H9 (cell line): ENCODE data around the gene E2F4. TPM values are rescaled to one million over a fixed set of nuclear protein-coding genes. Genes with fewer than 3 reads are reported as not detected.
A peak's percentile ranks its signal among the peaks of the same experiment; 100 is the strongest.

Experiments used
- DNase-seq: peaks from one replicate; pipeline ENCODE4 v3.0.0-alpha.2; 2017
- H2AFZ ChIP-seq: one replicate; pipeline ENCODE4 v1.6.1; 2013; ENCODE audit warnings: mild to moderate bottlenecking, low read length, control low read depth, moderate library complexity
- H2AK5ac ChIP-seq: 2 replicates; pipeline ENCODE4 v1.6.1; 2013; ENCODE audit warnings: low read length, control low read depth, mixed read lengths; ENCODE audit not compliant: insufficient read length
- H2BK120ac ChIP-seq: one replicate; pipeline ENCODE4 v1.6.1; 2013; ENCODE audit warnings: low read depth, mild to moderate bottlenecking, low read length, control low read depth, inconsistent platforms; ENCODE audit not compliant: poor library complexity, severe bottlenecking
- H2BK12ac ChIP-seq: 2 replicates; pipeline ENCODE4 v1.6.1; 2013; ENCODE audit warnings: low read length, control low read depth, mixed read lengths, low read depth; ENCODE audit not compliant: insufficient read length
- H2BK15ac ChIP-seq: 2 replicates; pipeline ENCODE4 v1.6.1; 2013; ENCODE audit warnings: low read depth, low read length, control low read depth
- H2BK20ac ChIP-seq: one replicate; pipeline ENCODE4 v1.6.1; 2013; ENCODE audit warnings: low read depth, mild to moderate bottlenecking, low read length, control low read depth, inconsistent platforms; ENCODE audit not compliant: poor library complexity, severe bottlenecking
- H2BK5ac ChIP-seq: 2 replicates; pipeline ENCODE4 v1.6.1; 2013; ENCODE audit warnings: low read length, control low read depth, mixed read lengths; ENCODE audit not compliant: insufficient read length
- H3K14ac ChIP-seq: 2 replicates; pipeline ENCODE4 v1.6.1; 2013; ENCODE audit warnings: low read length, control low read depth; ENCODE audit not compliant: insufficient read depth
- H3K18ac ChIP-seq: 2 replicates; pipeline ENCODE4 v1.6.1; 2013; ENCODE audit warnings: low read depth, mild to moderate bottlenecking, mixed read lengths, low read length, control low read depth; ENCODE audit not compliant: insufficient read length
- H3K23ac ChIP-seq: 2 replicates; pipeline ENCODE4 v1.6.1; 2013; ENCODE audit warnings: low read length, control low read depth, mixed read lengths, low read depth; ENCODE audit not compliant: insufficient read length
- H3K23me2 ChIP-seq: 2 replicates; pipeline ENCODE4 v1.6.1; 2013; ENCODE audit warnings: low read depth, mild to moderate bottlenecking, mixed read lengths, low read length, control low read depth; ENCODE audit not compliant: insufficient read length, poor library complexity, severe bottlenecking
- H3K27ac ChIP-seq: 2 replicates; pipeline ENCODE4 v1.5.1; 2013; ENCODE audit warnings: low read length, control low read depth, mixed read lengths, low read depth; ENCODE audit not compliant: insufficient read length
- H3K27me3 ChIP-seq: 2 replicates; pipeline ENCODE4 v1.6.1; 2013; ENCODE audit warnings: low read length, control low read depth, inconsistent platforms; ENCODE audit not compliant: insufficient read depth
- H3K4ac ChIP-seq: 2 replicates; pipeline ENCODE4 v1.6.1; 2013; ENCODE audit warnings: low read depth, mild to moderate bottlenecking, control low read depth, inconsistent platforms, low read length, moderate library complexity
- H3K4me1 ChIP-seq: 2 replicates; pipeline ENCODE4 v1.6.1; 2013; ENCODE audit warnings: low read length, control low read depth, inconsistent platforms; ENCODE audit not compliant: insufficient read depth
- H3K4me2 ChIP-seq: 2 replicates; pipeline ENCODE4 v1.6.1; 2013; ENCODE audit warnings: low read length, control low read depth, mixed read lengths; ENCODE audit not compliant: insufficient read length, insufficient read depth
- H3K56ac ChIP-seq: 2 replicates; pipeline ENCODE4 v1.6.1; 2013; ENCODE audit warnings: low read depth, mild to moderate bottlenecking, mixed read lengths, low read length, control low read depth; ENCODE audit not compliant: insufficient read length
- H3K79me1 ChIP-seq: 2 replicates; pipeline ENCODE4 v1.6.1; 2013; ENCODE audit warnings: low read depth, mild to moderate bottlenecking, moderate library complexity, low read length, control low read depth, inconsistent platforms; ENCODE audit not compliant: insufficient read depth, poor library complexity, severe bottlenecking
- H3K79me2 ChIP-seq: 2 replicates; pipeline ENCODE4 v1.6.1; 2013; ENCODE audit warnings: low read length, control low read depth, inconsistent platforms; ENCODE audit not compliant: insufficient read depth
- H3K9ac ChIP-seq: 2 replicates; pipeline ENCODE4 v1.6.1; 2013; ENCODE audit warnings: low read length, control low read depth, mixed read lengths; ENCODE audit not compliant: insufficient read length; ENCODE audit errors: extremely low read depth
- H3K9me3 ChIP-seq: one replicate; pipeline ENCODE4 v1.6.1; 2013; ENCODE audit warnings: low read depth, low read length, inconsistent platforms; ENCODE audit not compliant: control insufficient read depth
- H3T11ph ChIP-seq: one replicate; pipeline ENCODE4 v1.6.1; 2013; ENCODE audit warnings: mild to moderate bottlenecking, low read length, control low read depth, inconsistent platforms
- H4K20me1 ChIP-seq: one replicate; pipeline ENCODE4 v1.6.1; 2013; ENCODE audit not compliant: control insufficient read depth, insufficient read length, insufficient read depth
- H4K5ac ChIP-seq: 2 replicates; pipeline ENCODE4 v1.6.1; 2013; ENCODE audit warnings: low read depth, mild to moderate bottlenecking, mixed read lengths, low read length, control low read depth; ENCODE audit not compliant: insufficient read length
- H4K8ac ChIP-seq: replicated peaks from 2 replicates; pipeline ENCODE4 v1.6.1; 2013; ENCODE audit warnings: low read length, control low read depth, mixed read lengths, low read depth; ENCODE audit not compliant: insufficient read length
- H4K91ac ChIP-seq: 2 replicates; pipeline ENCODE4 v1.6.1; 2013; ENCODE audit warnings: low read depth, mild to moderate bottlenecking, moderate library complexity, mixed read lengths, low read length, control low read depth; ENCODE audit not compliant: insufficient read length
- H3K27ac Mint-ChIP-seq, 3 experiments: 2 replicates in 2 of 3; 3 replicates in 1 of 3; pipeline ENCODE4 v1.8.0; 2020 to 2021; ENCODE audit warnings: mixed read lengths in 3 of 3, mild to moderate bottlenecking in 1 of 3, moderate library complexity in 1 of 3
- H3K27me3 Mint-ChIP-seq: 2 replicates; pipeline ENCODE4 v1.8.0; 2021; ENCODE audit warnings: low read depth, mild to moderate bottlenecking, moderate library complexity, mixed read lengths
- H3K36me3 Mint-ChIP-seq, 3 experiments: 2 replicates in 2 of 3; 3 replicates in 1 of 3; pipeline ENCODE4 v1.8.0; 2020 to 2021; ENCODE audit warnings: low read depth in 3 of 3, mixed read lengths in 3 of 3; ENCODE audit not compliant: insufficient read depth in 1 of 3
- H3K4me1 Mint-ChIP-seq, 2 experiments: 2 replicates each; pipeline ENCODE4 v1.8.0; 2020; ENCODE audit warnings: mixed read lengths in 2 of 2
- H3K4me3 Mint-ChIP-seq, 2 experiments: 2 replicates in 1 of 2; 3 replicates in 1 of 2; pipeline ENCODE4 v1.8.0; 2020 to 2021; ENCODE audit warnings: mild to moderate bottlenecking in 2 of 2, mixed read lengths in 2 of 2, moderate library complexity in 1 of 2
- H3K9me3 Mint-ChIP-seq, 2 experiments: 2 replicates in 1 of 2; 3 replicates in 1 of 2; pipeline ENCODE4 v1.8.0; 2020; ENCODE audit warnings: mild to moderate bottlenecking in 2 of 2, mixed read lengths in 2 of 2, moderate library complexity in 1 of 2
- CTCF ChIP-seq: fragments of 200-600 bp; sonication (generic); conservative IDR thresholded peaks from 3 replicates; pipeline ENCODE4 v1.8.0; 2021; ENCODE audit warnings: antibody characterized with exemption, mild to moderate bottlenecking
- WGBS: extraction: QIAGEN DNeasy Blood & Tissue Kit; methylation state at CpG from one replicate; pipeline ENCODE4 v1.1.7; 2013; ENCODE audit warnings: missing lambda C conversion rate, low lambda C conversion rate, mixed read lengths; ENCODE audit not compliant: insufficient read length; ENCODE audit errors: extremely low coverage; 5-methylcytosine and 5-hydroxymethylcytosine counted together
- total RNA-seq: library from RNA; stranded (reverse); gene quantifications from 2 replicates; pipeline ENCODE4 v1.2.1, GENCODE V29; 2021

The E2F4 gene
- total RNA-seq, 1 experiment from 2014 or later: 116 TPM

GRCh38 chr16:67154578-67155294 lies 37.2 kb upstream of the E2F4 start:
- Mint-ChIP-seq H3K9me3 (peaks cover 0 to 7% of the 10 kb centered on the region in 2 experiments; a peak in 3 of 5 replicates), H3K27ac (no peak overlapping the region), H3K27me3 (peaks cover 88% of the 10 kb centered on the region), H3K4me3 (peak overlapping the region; percentile 56 to 75), H3K4me1 (peaks cover 11 to 20% of the 10 kb centered on the region in 2 experiments), H3K36me3 (no peaks in the 10 kb centered on the region; a peak in 1 of 7 replicates)
- Histone ChIP-seq H3K4ac (no peak overlapping the region), H2BK15ac (no peak overlapping the region), H3K27ac (no peak overlapping the region), H3K56ac (no peak overlapping the region), H4K5ac (no peak overlapping the region), H2AK5ac (no peak overlapping the region), H4K91ac (no peak overlapping the region), H3T11ph (no peak overlapping the region), H3K4me1 (no peaks in the 10 kb centered on the region), H3K23me2 (peaks cover 21% of the 10 kb centered on the region), H3K18ac (no peak overlapping the region), H3K14ac (no peak overlapping the region), H3K79me2 (no peaks in the 10 kb centered on the region), H3K79me1 (no peaks in the 10 kb centered on the region), H2AFZ (no peak overlapping the region), H2BK20ac (no peak overlapping the region), H3K23ac (no peak overlapping the region), H3K9me3 (no peaks in the 10 kb centered on the region), H4K8ac (no peak overlapping the region), H2BK5ac (no peak overlapping the region), H4K20me1 (no peaks in the 10 kb centered on the region), H3K4me2 (peak overlapping the region; percentile 51), H2BK120ac (no peak overlapping the region), H3K9ac (no peak overlapping the region), H2BK12ac (no peak overlapping the region), H3K27me3 (peaks cover 71% of the 10 kb centered on the region)
- TF ChIP-seq CTCF: no peak
- WGBS: no CpG with 5 or more reads among the region's 61 CpGs
- DNase-seq: peak; percentile 54
